HCT116 (cell line): ENCODE measurements around the gene DIS3L2. TPM values are rescaled to one million over a fixed set of nuclear protein-coding genes. Genes with fewer than 3 reads are reported as not detected.

ENCODE experiments used
- ATAC-seq: fragments of 200-7000 bp; cut with Tn5 transposase; 2 replicates; pipeline ENCODE4 v1.9.1; 2020; ENCODE audit warnings: mild to moderate bottlenecking, moderate library complexity
- BruUV-seq: library from RNA; stranded (reverse); fragments of 400-500 nt; replicated peaks from 2 replicates; lab custom pipeline; 2021; lab: Mats Ljungman, UMichigan
- CTCF ChIA-PET: fragments of 300-600 bp; sonication (Branson Sonifier 250); formaldehyde crosslinking; loops from one replicate; lab custom pipeline; 2021; ENCODE audit warnings: antibody characterized with exemption; lab: Charles Lee
- POLR2A ChIA-PET: fragments of 300-600, 350-600 bp; sonication (Branson Sonifier 250); formaldehyde crosslinking; loops from one replicate; lab custom pipeline; 2021; ENCODE audit warnings: antibody characterized with exemption; lab: Charles Lee
- RAD21 ChIA-PET, 2 experiments: fragments of 300-600 bp; sonication (Branson Sonifier 250); formaldehyde crosslinking; loops; one replicate each; lab custom pipeline; 2023; ENCODE audit warnings: low total read pairs in 2 of 2; ENCODE audit not compliant: uncharacterized antibody in 2 of 2, unreplicated experiment in 2 of 2, low non-redundant PET in 1 of 2; lab: Charles Lee
- DNase-seq: peaks from one replicate; pipeline ENCODE4 v3.0.0-alpha.2; 2010; ENCODE audit warnings: low read depth, low spot score
- H2AFZ ChIP-seq: fragments of 200-600 bp; shearing (Covaris generic), sonication (generic); 2 replicates; pipeline ENCODE4 v1.6.1; 2017; ENCODE audit warnings: low read depth, mixed run types, mixed read lengths, antibody characterized with exemption, low read length; ENCODE audit not compliant: poor library complexity, severe bottlenecking
- H3K27ac ChIP-seq: 2 replicates; pipeline ENCODE4 v1.5.1; 2012; ENCODE audit warnings: low read depth, low read length
- H3K27me3 ChIP-seq: fragments of 200-600 bp; sonication (generic); 2 replicates; pipeline ENCODE4 v1.6.1; 2016; ENCODE audit warnings: mixed run types, low read length, mixed read lengths; ENCODE audit not compliant: insufficient read depth
- H3K36me3 ChIP-seq, 2 experiments: fragments of 200-500 bp in 1 of 2; fragments of 200-600 bp in 1 of 2; sonication (Bioruptor generic) in 1 of 2; sonication (generic) in 1 of 2; 2 replicates each; pipeline versions ENCODE4 v1.5.1 to v1.6.1; 2014 to 2016; ENCODE audit warnings: low read length in 2 of 2, inconsistent platforms in 1 of 2, mixed read lengths in 1 of 2, mixed run types in 1 of 2; ENCODE audit not compliant: insufficient read depth in 2 of 2, control insufficient read depth in 1 of 2
- H3K4me1 ChIP-seq, 2 experiments: fragments of 200-600 bp in 1 of 2; sonication (generic) in 1 of 2; 2 replicates each; pipeline versions ENCODE4 v1.5.1 to v1.6.1; 2012 to 2017; ENCODE audit warnings: low read length in 2 of 2, inconsistent platforms in 1 of 2, mild to moderate bottlenecking in 1 of 2, mixed read lengths in 1 of 2, mixed run types in 1 of 2, moderate library complexity in 1 of 2; ENCODE audit not compliant: insufficient read depth in 2 of 2, control insufficient read depth in 1 of 2
- H3K4me2 ChIP-seq: fragments of 200-600 bp; sonication (generic); 2 replicates; pipeline ENCODE4 v1.6.1; 2017; ENCODE audit warnings: mixed run types, low read length, mixed read lengths
- H3K4me3 ChIP-seq, 2 experiments: fragments of 200-600 bp in 1 of 2; sonication (generic) in 1 of 2; replicated peaks in 1 of 2; 2 replicates each; pipeline ENCODE4 v1.5.1; 2011 to 2016; ENCODE audit warnings: low read length in 2 of 2, control low read depth in 1 of 2, low read depth in 1 of 2, mild to moderate bottlenecking in 1 of 2, mixed read lengths in 1 of 2, mixed run types in 1 of 2
- H3K79me2 ChIP-seq: fragments of 200-600 bp; sonication (generic); 2 replicates; pipeline ENCODE4 v1.6.1; 2017; ENCODE audit warnings: mild to moderate bottlenecking, mixed run types, low read length, moderate library complexity, mixed read lengths; ENCODE audit not compliant: insufficient read depth
- H3K9ac ChIP-seq: fragments of 200-600 bp; sonication (generic); 2 replicates; pipeline ENCODE4 v1.6.1; 2016; ENCODE audit warnings: low read length, mixed read lengths
- H3K9me2 ChIP-seq: fragments of 200-600 bp; sonication (generic), shearing (Covaris generic); 2 replicates; pipeline ENCODE4 v1.6.1; 2017; ENCODE audit warnings: mixed run types, mild to moderate bottlenecking, moderate library complexity; ENCODE audit not compliant: insufficient read depth
- H3K9me3 ChIP-seq, 2 experiments: fragments of 200-500 bp in 1 of 2; fragments of 200-600 bp in 1 of 2; sonication (Bioruptor generic) in 1 of 2; sonication (generic) in 1 of 2; 2 replicates each; pipeline ENCODE4 v1.6.1; 2014 to 2017; ENCODE audit warnings: low read length in 2 of 2, mixed read lengths in 2 of 2, inconsistent platforms in 1 of 2, low read depth in 1 of 2, mild to moderate bottlenecking in 1 of 2, mixed run types in 1 of 2, moderate library complexity in 1 of 2; ENCODE audit not compliant: control insufficient read depth in 1 of 2, insufficient read depth in 1 of 2
- H4K20me1 ChIP-seq: fragments of 200-600 bp; sonication (generic), shearing (Covaris generic); 2 replicates; pipeline ENCODE4 v1.6.1; 2017; ENCODE audit warnings: mixed run types, mild to moderate bottlenecking, moderate library complexity; ENCODE audit not compliant: insufficient read depth
- ATF3 ChIP-seq: IDR thresholded peaks from 2 replicates; pipeline ENCODE4 v1.6.1; 2012
- CTCF ChIP-seq, 3 experiments: fragments of 200-600 bp in 1 of 3; sonication (generic) in 1 of 3; IDR thresholded peaks in 2 of 3; conservative IDR thresholded peaks in 1 of 3; 2 replicates each; pipeline ENCODE4 v1.5.1; 2012 to 2017; ENCODE audit warnings: low read depth in 2 of 3, low read length in 2 of 3, antibody characterized with exemption in 1 of 3, borderline replicate concordance in 1 of 3, control low read depth in 1 of 3, mild to moderate bottlenecking in 1 of 3, mixed read lengths in 1 of 3, mixed run types in 1 of 3, moderate library complexity in 1 of 3; ENCODE audit not compliant: insufficient read depth in 1 of 3
- intact Hi-C: fragments of 100-400 bp; cut with micrococcal nuclease; formaldehyde crosslinking; loops from 2 replicates; pipeline ENCODE4 v1.10.0; 2022
- total RNA-seq: library from RNA; stranded (reverse); gene quantifications from one replicate; pipeline ENCODE4 v1.2.1, GENCODE V29; 2021; ENCODE audit not compliant: unreplicated experiment

The DIS3L2 gene
- total RNA-seq, 1 experiment from 2014 or later = 42.5 TPM

- H3K4me1 ChIP-seq = no peaks in the 10 kb centered on the region
- intact Hi-C loops = loop anchor here (10.0 kb wide), 1 partner anchor 185 kb away; the partner anchor contains the start of genes CHRND and PRSS56
- H3K36me3 ChIP-seq = no peaks in the 10 kb centered on the region
Observed at GRCh38 chr2:232339121-232340081, 377.9 kb downstream of the DIS3L2 start.

More at GRCh38 chr2:232339121-232340081, 377.9 kb downstream of the DIS3L2 start:
- H3K9ac ChIP-seq = no peak overlapping the region
- POLR2A ChIA-PET = no interaction called here
- no peaks in the 10 kb centered on the region for H3K27me3 ChIP-seq
- RAD21 ChIA-PET = no interaction called here
- H4K20me1 ChIP-seq = no peaks in the 10 kb centered on the region
- no peak overlapping the region for H3K27ac ChIP-seq
- H3K9me2 ChIP-seq = no peaks in the 10 kb centered on the region
- H3K9me3 ChIP-seq = no peaks in the 10 kb centered on the region
- no peaks in the 10 kb centered on the region for H3K79me2 ChIP-seq
- TF ChIP-seq ATF3 (no peak), CTCF (IDR thresholded peaks at IDR 0.05 in 2 of 3, conservative IDR thresholded peaks at IDR 0.05 in 1 of 3; ENCODE audit: borderline replicate concordance in 1 of 3, insufficient read depth in 1 of 3, low read depth in 2 of 3, low read length in 2 of 3) (peak; percentile 26 to 49 (median 38); a peak in 4 of 6 replicates)
- no peak overlapping the region for H3K4me3 ChIP-seq
- H3K4me2 ChIP-seq = no peak overlapping the region
- ATAC-seq = peak; percentile 58
- no peak for DNase-seq
- CTCF ChIA-PET = no interaction called here
- H2AFZ ChIP-seq = no peak overlapping the region
- BruUV-seq = no TSS peak
